Measurements from ENCODE around the gene TTC21B. TPM values are rescaled to one million over a fixed set of nuclear protein-coding genes. Genes with fewer than 3 reads are reported as not detected.
"Not testable (repeated sequence)": the region's sequence is repeated elsewhere in the genome, so short reads cannot be mapped to it uniquely, and the experiment has no call there.

The TTC21B gene
- total RNA-seq, 4 donors from 2014 or later, result 19.9 to 37.0 (median 22.9) TPM

DNA sequence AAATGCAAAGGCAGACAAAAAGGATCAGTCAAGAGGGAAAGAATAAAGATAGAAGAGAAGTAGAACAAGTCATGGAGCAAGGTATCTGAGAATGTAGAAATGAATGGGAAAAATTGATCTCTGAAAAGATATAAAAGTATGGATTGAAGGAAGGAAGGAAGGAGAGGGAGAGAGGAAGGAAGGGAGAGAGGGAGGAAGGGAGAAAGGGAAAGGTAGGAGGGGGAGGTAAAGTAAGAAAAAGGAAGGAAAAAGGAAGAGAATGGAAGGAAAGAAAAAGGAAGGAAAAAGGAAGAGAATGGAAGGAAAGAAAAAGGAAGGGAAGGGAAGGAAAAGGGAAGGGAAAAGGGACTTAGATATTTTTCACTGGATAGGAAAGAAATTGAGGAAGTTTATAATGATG lies 31.5 kb upstream of the TTC21B start:
- no peak for TF ChIP-seq EP300 (IDR thresholded peaks at IDR 0.05)
- TF ChIP-seq, protein P1, sequence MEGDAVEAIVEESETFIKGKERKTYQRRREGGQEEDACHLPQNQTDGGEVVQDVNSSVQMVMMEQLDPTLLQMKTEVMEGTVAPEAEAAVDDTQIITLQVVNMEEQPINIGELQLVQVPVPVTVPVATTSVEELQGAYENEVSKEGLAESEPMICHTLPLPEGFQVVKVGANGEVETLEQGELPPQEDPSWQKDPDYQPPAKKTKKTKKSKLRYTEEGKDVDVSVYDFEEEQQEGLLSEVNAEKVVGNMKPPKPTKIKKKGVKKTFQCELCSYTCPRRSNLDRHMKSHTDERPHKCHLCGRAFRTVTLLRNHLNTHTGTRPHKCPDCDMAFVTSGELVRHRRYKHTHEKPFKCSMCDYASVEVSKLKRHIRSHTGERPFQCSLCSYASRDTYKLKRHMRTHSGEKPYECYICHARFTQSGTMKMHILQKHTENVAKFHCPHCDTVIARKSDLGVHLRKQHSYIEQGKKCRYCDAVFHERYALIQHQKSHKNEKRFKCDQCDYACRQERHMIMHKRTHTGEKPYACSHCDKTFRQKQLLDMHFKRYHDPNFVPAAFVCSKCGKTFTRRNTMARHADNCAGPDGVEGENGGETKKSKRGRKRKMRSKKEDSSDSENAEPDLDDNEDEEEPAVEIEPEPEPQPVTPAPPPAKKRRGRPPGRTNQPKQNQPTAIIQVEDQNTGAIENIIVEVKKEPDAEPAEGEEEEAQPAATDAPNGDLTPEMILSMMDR (IDR thresholded peaks at IDR 0.05), result no peak
- TF ChIP-seq POLR2AphosphoS5 (IDR thresholded peaks at IDR 0.05), result no peak
- no peak for TF ChIP-seq POLR2A (IDR thresholded peaks at IDR 0.05; ENCODE audit: low read depth)
- no peaks in the 10 kb centered on the region for H3K27me3 ChIP-seq
- no peaks in the 10 kb centered on the region for H3K4me1 ChIP-seq
- no peaks in the 10 kb centered on the region for H3K36me3 ChIP-seq
- intact Hi-C loops (cut with DNase I), result no loop called here
- no peak for DNase-seq (ENCODE audit: extremely low spot score)
- H3K9me3 ChIP-seq, result no peaks in the 10 kb centered on the region
- H3K4me3 ChIP-seq, result no peak overlapping the region
- no peak overlapping the region for H3K27ac ChIP-seq (replicated peaks in 1 of 4)

GRCh38 chr2:165972161-165972560 lies 18.6 kb upstream of the TTC21B start:
- H3K27me3 ChIP-seq; H3K4me1 ChIP-seq; H3K4me3 ChIP-seq; intact Hi-C loops (cut with DNase I); DNase-seq (ENCODE audit: extremely low spot score); H3K27ac ChIP-seq (replicated peaks in 1 of 4); H3K36me3 ChIP-seq; H3K9me3 ChIP-seq: not testable (repeated sequence)

- intact Hi-C loops (cut with DNase I), result no loop called here
Observed at GRCh38 chr2:165970663-165971062, 17.1 kb upstream of the TTC21B start.

DNA sequence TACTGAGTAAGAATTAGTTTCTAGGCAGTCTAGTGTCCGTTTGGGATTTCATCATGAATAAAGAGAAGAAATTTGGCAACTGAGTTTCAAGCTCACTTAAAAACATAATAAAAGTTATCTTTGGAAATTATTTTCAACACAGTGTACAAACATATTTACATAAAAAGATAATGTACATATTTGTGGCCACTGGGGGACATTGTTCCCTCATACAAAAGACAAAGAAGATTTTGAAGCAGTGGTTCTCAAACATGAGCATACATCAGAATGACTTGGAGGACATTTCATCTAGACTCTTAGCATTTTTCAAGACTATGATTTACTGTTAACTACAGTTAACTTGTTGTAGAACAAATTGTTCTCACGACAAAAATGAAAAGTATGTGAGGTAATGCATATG lies 15.7 kb upstream of the TTC21B start:
- DNase-seq (ENCODE audit: extremely low spot score), result no peak
- no peak for TF ChIP-seq POLR2A (IDR thresholded peaks at IDR 0.05; ENCODE audit: low read depth)
- no peak for TF ChIP-seq EP300 (IDR thresholded peaks at IDR 0.05)
- no peak for TF ChIP-seq POLR2AphosphoS5 (IDR thresholded peaks at IDR 0.05)
- TF ChIP-seq, protein P1 (IDR thresholded peaks at IDR 0.05), result no peak
- intact Hi-C loops (cut with DNase I), result no loop called here
- Histone ChIP-seq H3K4me1 (no peaks in the 10 kb centered on the region), H3K4me3 (no peak overlapping the region), H3K27me3 (no peaks in the 10 kb centered on the region), H3K36me3 (no peaks in the 10 kb centered on the region), H3K9me3 (no peaks in the 10 kb centered on the region), H3K27ac (replicated peaks in 1 of 4) (no peak overlapping the region)
- 71% methylated on average over 2 of the region's 2 CpGs for WGBS

More at GRCh38 chr2:165970663-165971062, 17.1 kb upstream of the TTC21B start:
- Histone ChIP-seq H3K4me1 (no peaks in the 10 kb centered on the region), H3K36me3 (no peaks in the 10 kb centered on the region), H3K27ac (replicated peaks in 1 of 4) (no peak overlapping the region), H3K4me3 (no peak overlapping the region), H3K9me3 (no peaks in the 10 kb centered on the region), H3K27me3 (no peaks in the 10 kb centered on the region)
- DNase-seq (ENCODE audit: extremely low spot score), result no peak
- no peak for TF ChIP-seq POLR2AphosphoS5 (IDR thresholded peaks at IDR 0.05)
- TF ChIP-seq, protein P1 (IDR thresholded peaks at IDR 0.05), result no peak
- no peak for TF ChIP-seq EP300 (IDR thresholded peaks at IDR 0.05)
- no peak for TF ChIP-seq POLR2A (IDR thresholded peaks at IDR 0.05; ENCODE audit: low read depth)
- WGBS, result 0% methylated on average over 1 of the region's 1 CpG

- no peaks in the 10 kb centered on the region for H3K27me3 ChIP-seq
- no peaks in the 10 kb centered on the region for H3K36me3 ChIP-seq
- WGBS, result 75% methylated on average over 2 of the region's 3 CpGs
- no peaks in the 10 kb centered on the region for H3K4me1 ChIP-seq
- H3K4me3 ChIP-seq, result no peak overlapping the region
- TF ChIP-seq POLR2A (IDR thresholded peaks at IDR 0.05; ENCODE audit: low read depth), result no peak
- TF ChIP-seq, protein P1 (IDR thresholded peaks at IDR 0.05), result no peak
- TF ChIP-seq EP300 (IDR thresholded peaks at IDR 0.05), result no peak
- no peak for TF ChIP-seq POLR2AphosphoS5 (IDR thresholded peaks at IDR 0.05)
- H3K9me3 ChIP-seq, result no peaks in the 10 kb centered on the region
- no peak for DNase-seq (ENCODE audit: extremely low spot score)
- no peak overlapping the region for H3K27ac ChIP-seq (replicated peaks in 1 of 4)
- intact Hi-C loops (cut with DNase I), result no loop called here
Observed at GRCh38 chr2:165967746-165968145, 14.2 kb upstream of the TTC21B start.
